ENCODE data around the gene ASCL5.

DNA sequence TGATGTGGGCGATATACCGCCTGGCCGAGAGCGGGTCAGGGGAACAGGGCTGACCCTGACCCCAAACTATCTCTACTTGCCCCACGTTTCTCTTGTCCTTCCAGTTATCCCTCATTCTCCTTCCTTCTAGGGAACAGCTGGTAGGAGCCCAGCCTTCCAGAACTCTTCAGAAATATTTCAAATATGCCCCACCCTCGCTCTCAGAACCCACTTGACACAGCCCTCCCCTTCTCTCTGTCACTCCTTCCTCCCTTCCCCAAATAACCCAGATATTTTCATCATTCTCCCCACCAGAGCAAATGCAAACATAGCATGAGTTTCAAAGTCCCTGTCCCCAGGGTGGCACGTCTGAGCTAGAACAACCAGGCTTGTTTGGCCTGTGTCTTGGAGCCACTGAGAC lies 15.8 kb downstream of the ASCL5 start:
- TF ChIP-seq ETV6 (CRISPR knock-in tag; conservative IDR thresholded peaks at IDR 0.05), result no peak
- TF ChIP-seq, protein P1, sequence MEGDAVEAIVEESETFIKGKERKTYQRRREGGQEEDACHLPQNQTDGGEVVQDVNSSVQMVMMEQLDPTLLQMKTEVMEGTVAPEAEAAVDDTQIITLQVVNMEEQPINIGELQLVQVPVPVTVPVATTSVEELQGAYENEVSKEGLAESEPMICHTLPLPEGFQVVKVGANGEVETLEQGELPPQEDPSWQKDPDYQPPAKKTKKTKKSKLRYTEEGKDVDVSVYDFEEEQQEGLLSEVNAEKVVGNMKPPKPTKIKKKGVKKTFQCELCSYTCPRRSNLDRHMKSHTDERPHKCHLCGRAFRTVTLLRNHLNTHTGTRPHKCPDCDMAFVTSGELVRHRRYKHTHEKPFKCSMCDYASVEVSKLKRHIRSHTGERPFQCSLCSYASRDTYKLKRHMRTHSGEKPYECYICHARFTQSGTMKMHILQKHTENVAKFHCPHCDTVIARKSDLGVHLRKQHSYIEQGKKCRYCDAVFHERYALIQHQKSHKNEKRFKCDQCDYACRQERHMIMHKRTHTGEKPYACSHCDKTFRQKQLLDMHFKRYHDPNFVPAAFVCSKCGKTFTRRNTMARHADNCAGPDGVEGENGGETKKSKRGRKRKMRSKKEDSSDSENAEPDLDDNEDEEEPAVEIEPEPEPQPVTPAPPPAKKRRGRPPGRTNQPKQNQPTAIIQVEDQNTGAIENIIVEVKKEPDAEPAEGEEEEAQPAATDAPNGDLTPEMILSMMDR (CRISPR knock-in tag; IDR thresholded peaks at IDR 0.05), result no peak
